HG03457 (cell line): Measurements from ENCODE around the gene TMEM219.

Experiments
- ATAC-seq: cut with Tn5 transposase; IDR thresholded peaks from one replicate; pipeline ENCODE4 v1.9.1; 2021; ENCODE audit warnings: moderate number of reproducible peaks; ENCODE audit not compliant: unreplicated experiment

The TMEM219 gene

GRCh38 chr16:29994600-29995323, 32.9 kb downstream of the TMEM219 start:
- no peak for ATAC-seq

DNA sequence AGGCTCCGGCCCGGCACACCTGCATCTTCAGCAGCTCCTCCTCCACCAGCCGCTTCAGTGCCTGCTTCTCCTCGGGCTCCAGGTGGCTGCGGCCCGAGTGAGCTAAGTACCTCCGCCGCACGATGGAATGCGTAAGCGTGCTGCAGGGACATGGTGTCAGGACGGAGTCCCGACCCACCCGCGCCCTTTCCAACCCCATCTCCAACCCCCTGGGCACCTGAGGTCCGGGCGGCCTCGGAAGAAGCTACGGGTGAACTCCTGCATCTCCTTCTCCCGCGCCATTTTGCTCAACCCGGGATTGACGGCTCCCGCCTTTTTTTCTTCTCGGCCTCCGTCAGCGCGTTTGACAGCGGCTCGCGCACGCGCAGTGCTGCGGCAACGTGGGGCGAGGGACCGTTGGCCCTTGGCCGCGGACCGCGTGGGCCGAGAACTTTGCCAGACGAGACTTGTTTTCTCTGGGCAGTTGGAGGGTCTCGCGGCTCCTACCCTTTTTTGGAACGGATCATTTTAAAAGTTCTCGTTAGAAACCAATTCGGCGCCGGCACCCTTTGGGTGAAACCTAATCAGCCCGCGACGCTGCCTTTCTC, 33.5 kb downstream of the TMEM219 start, which contains the start of gene HIRIP3:
HIRIP3 (minus strand) TSS at position 294 of the 587 bp plus-strand sequence; CDS start at position 282, 12 bp downstream.
- ATAC-seq = peak; percentile 37

DNA sequence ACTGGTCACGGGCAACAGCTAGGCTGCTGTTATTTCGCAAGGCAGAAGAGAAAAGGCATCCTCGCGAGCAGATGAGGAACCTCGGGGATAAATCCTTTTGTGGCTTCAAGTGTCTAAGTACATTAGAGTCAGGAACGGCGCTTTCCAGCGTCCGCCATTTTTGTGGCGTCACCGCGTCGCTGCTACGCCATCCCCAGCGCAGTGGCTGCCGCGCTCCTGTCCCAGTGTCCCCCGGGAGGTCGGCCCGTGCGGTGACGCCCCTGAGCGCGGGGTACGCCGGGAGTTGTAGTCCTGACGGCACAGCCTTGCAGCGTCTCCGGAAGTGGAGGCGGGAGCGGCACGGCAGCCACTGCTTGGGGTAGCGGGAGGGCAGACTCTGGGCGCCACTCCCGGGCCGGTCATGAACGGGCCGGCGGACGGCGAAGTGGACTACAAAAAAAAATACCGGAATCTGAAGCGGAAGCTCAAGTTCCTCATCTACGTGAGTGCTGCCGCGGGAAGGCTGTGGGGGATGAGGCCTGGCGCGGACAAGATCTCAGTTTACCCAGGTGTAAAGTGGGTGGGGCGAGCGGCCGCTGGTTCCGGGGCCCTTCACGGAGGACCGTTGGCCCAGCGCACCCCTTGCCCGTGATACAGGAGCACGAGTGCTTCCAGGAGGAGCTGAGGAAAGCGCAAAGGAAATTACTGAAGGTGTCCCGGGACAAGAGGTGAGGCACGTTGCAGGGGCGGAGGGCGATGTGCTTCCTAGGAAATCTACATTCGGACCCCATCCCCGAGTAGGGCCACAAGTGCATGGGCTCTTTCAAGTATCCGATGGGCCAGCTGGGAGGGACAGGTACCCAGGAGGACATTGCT, 34.3 kb downstream of the TMEM219 start, which contains the start of gene INO80E:
INO80E (plus strand) TSS at position 331 of the 855 bp plus-strand sequence; CDS start at position 401, 70 bp downstream.
- ATAC-seq = peak; percentile 72

- no peak for ATAC-seq
Observed at GRCh38 chr16:29996766-29997250, 34.9 kb downstream of the TMEM219 start.

DNA sequence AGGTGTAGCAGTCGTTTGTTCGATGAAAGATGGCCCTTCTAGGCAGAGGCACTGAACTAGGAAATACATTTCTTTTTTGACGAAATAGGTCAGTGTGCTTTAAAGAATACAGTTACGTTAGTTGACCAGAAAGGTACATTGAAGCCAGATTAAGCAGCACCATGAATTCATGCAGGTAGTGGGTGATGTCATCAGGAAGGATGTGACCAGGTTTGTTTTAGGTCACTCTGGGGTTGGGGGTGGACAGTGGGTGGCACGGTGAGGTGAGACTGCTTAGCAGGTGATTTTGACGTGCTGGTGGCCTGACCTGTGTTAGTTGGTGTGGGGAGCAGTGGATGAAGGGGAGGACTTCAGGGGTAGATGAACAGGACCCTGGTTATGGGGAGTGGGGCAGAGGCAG, 37.7 kb downstream of the TMEM219 start:
- no peak for ATAC-seq

GRCh38 chr16:30000735-30001631, 39.1 kb downstream of the TMEM219 start:
- no peak for ATAC-seq

DNA sequence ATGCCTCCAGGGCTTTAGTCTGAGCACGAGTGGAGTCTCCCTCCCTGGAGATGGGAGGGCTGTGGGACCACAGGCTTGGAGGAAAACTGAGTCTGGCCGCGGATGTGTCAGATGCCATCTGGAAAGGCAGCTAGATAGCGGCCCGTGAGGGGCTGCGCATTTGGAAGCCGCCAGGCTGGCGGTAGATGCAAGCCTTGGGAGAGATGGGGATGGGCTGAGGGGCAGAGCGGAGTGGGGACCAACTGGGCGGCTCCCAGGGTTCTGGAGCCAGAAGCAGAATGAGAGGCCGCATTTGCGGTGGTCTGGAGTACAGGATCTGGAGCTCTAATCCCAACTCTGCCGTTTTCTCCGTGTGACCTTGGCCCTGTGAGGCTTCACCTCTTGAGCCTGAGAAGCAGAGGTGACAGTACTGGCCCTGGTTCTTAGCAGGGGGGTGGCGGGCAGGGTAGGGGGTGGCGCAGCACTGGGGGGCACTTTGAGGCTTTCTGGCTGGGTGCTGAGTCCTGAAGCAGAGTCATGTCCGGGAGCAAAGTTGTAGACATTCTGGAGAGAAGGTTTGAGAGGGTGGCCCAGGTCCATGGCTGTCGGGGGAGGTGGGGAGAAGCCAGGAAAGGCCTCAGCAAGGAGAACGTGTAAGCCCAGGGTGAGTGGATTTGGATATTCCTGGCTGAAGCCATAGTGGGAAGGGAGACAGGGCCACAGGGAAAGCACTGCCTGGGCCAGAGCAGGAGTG, 40.9 kb downstream of the TMEM219 start:
- ATAC-seq = no peak

DNA sequence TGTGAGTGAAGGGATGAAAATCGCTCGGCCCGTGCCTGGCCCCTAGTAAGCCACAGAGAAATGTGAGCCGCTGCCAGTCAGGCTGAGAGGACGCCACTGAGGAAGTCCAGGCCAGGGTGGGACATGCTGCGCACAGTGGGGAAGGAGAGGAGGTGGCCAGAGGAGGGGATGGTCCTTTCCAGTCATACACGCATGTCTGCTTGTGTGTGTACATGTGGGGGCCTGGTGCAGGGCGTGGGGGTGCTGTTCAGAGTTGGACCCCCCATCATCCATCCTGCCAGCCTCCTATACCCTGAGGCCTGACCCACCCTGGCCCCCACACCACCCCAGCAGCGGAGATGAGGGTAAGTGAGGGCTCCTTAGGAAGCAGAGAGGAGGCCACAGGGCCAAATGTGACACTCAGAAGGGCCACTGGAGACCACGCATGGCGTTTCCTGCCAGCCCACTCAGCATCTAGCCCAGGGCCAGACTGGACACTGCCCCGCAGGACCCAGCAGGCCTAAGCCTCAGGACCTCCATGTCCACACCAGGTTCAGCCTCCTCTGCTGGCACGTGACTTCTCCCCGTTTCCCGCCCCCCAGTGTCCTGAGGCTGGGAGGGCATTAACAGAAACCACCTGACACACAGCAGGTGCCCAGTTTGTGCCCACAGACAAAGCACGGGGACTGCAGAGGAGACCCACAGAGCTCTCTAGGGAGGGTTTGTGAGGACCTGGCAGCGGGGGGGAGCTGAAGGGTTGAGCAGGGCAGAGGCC, 42.0 kb downstream of the TMEM219 start:
- no peak for ATAC-seq

- ATAC-seq = no peak
Observed at GRCh38 chr16:30004424-30004776, 42.5 kb downstream of the TMEM219 start.

DNA sequence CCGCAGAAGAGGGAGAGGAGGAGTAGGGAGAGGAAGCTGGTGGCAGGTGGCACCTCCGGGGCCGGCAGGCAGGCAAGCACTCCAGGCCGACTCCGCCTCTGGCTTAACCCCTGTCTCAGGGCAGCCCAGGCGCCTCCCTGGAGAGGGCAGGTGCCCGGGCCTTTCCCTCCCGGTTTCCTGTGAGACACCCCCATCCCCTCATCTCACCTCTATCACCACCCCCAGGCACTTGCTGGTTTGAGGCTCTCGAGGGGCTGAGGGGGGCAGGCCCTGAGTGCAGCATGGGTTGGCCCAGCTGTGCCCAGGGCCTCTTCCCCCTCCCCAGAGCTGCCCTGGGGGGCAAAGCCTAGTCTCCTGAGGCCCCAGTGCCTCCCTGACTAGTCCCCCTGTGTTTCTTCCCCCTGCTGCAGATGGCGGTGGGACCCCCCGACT, 42.9 kb downstream of the TMEM219 start:
- no peak for ATAC-seq

- no peak for ATAC-seq
Observed at GRCh38 chr16:30005341-30006094, 43.6 kb downstream of the TMEM219 start.

GRCh38 chr16:30006095-30006473, 44.2 kb downstream of the TMEM219 start:
- ATAC-seq = no peak

GRCh38 chr16:30006659-30007377, 44.9 kb downstream of the TMEM219 start:
- ATAC-seq = no peak

DNA sequence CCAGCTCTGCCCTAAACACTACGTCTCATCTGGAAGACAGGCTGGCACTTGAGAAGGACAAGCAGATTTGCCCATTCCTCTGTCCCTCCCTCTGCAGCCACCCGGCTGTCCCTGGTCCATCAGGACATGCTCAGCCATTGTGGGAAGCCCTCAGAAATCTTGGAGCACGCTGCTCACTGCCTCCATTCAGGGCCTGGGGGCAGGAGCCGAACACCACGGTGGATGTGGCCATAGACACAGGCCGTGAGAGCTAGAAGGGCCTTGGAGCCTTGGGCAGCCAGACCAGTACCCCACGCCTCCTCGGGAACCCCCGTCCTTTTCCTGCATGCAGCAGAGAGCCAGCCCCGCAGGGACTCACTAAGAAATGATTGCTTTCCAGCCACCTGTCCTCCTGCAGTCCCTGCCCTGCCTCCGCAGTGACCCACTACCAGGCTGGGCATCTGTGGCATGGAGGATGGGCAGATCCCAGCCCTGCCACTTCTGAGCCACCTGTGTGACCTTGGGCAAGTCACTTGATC, 45.6 kb downstream of the TMEM219 start:
- ATAC-seq = no peak

DNA sequence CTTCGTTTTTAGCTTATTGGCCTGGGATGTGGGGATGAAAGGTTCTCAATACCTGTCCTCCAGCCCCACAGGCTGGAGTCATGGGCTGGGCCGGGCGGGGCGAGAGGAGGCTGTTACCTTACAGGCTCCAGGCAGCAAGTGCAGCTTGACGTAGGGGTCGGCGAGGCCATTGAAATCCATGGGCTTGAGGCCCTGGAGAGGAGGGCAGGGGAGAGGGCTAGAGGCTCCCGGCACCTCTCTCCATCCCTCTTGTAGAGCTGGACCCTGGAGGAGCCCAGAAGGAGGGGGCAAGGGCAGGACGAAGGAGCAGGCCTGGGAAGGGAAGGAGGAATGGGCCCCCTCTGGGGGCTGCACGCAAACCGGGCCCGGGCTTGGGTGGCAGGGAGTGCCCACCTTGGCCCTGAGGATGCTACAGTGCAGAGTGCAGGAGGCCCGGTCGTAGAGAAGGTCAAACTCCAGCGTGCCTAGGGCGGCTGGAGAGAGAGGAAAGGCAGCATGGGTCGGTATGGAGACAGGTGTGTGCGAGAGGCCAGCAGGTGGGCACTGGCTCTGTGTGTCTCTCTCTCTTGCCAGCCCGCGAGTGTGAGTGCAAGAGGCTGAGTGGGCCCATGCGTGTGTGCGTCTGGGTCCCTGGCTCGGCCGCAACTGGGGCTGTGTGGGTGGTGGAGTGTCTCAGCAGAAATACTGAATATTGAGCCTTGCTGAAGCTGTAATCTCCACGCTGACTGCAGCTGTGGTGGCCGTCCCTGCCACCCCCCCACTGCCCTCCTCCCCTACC, 47.4 kb downstream of the TMEM219 start:
- ATAC-seq = no peak

- ATAC-seq = no peak
Observed at GRCh38 chr16:30009990-30010843, 48.3 kb downstream of the TMEM219 start.
